DND-41 (cell line): ENCODE results near the gene ZSCAN12.

Source experiments
- ATAC-seq: fragments of 200-7000 bp; cut with Tn5 transposase; 3 replicates; pipeline ENCODE4 v1.9.1; 2021; ENCODE audit warnings: low read depth; ENCODE audit not compliant: insufficient read depth
- DNase-seq: peaks from one replicate; pipeline ENCODE4 v3.0.0-alpha.2; 2020
- H2AFZ ChIP-seq: 2 replicates; pipeline ENCODE4 v1.6.0; 2012; ENCODE audit warnings: low read depth, low read length
- H3K27ac ChIP-seq: 2 replicates; pipeline ENCODE4 v1.5.1; 2012; ENCODE audit warnings: low read length, inconsistent platforms
- H3K27me3 ChIP-seq: fragments of 200-600 bp; sonication (generic); 2 replicates; pipeline ENCODE4 v1.6.0; 2012; ENCODE audit warnings: low read length, mild to moderate bottlenecking, inconsistent platforms; ENCODE audit not compliant: insufficient read depth, poor library complexity
- H3K36me3 ChIP-seq: 2 replicates; pipeline ENCODE4 v1.5.1; 2012; ENCODE audit warnings: low read length, inconsistent platforms; ENCODE audit not compliant: insufficient read depth
- H3K4me1 ChIP-seq: 2 replicates; pipeline ENCODE4 v1.5.1; 2012; ENCODE audit warnings: mild to moderate bottlenecking, low read length; ENCODE audit not compliant: insufficient read depth
- H3K4me2 ChIP-seq: 2 replicates; pipeline ENCODE4 v1.6.0; 2012; ENCODE audit warnings: mild to moderate bottlenecking, moderate library complexity, low read length, inconsistent platforms; ENCODE audit not compliant: insufficient read depth
- H3K4me3 ChIP-seq, 2 experiments: fragments of 200-600 bp in 1 of 2; shearing (Covaris generic) in 1 of 2; 2 replicates each; pipeline ENCODE4 v1.5.1; 2012 to 2016; ENCODE audit warnings: inconsistent platforms in 2 of 2, low read length in 2 of 2, mild to moderate bottlenecking in 2 of 2, low read depth in 1 of 2, moderate library complexity in 1 of 2
- H3K79me2 ChIP-seq: 2 replicates; pipeline ENCODE4 v1.6.0; 2012; ENCODE audit warnings: low read length, inconsistent platforms; ENCODE audit not compliant: insufficient read depth
- H3K9ac ChIP-seq: 2 replicates; pipeline ENCODE4 v1.6.0; 2012; ENCODE audit warnings: low read depth, mild to moderate bottlenecking, inconsistent platforms, low read length, moderate library complexity
- H3K9me3 ChIP-seq: 2 replicates; pipeline ENCODE4 v1.5.1; 2012; ENCODE audit warnings: low read length, moderate library complexity, mild to moderate bottlenecking, inconsistent platforms; ENCODE audit not compliant: insufficient read depth, severe bottlenecking
- H4K20me1 ChIP-seq: 2 replicates; pipeline ENCODE4 v1.6.0; 2012; ENCODE audit warnings: low read length; ENCODE audit not compliant: insufficient read depth
- EZH2 ChIP-seq: IDR thresholded peaks from 3 replicates; pipeline ENCODE4 v1.6.1; 2012; ENCODE audit warnings: borderline replicate concordance, low read depth, mild to moderate bottlenecking, moderate library complexity, low read length, inconsistent platforms; ENCODE audit not compliant: severe bottlenecking
- TF ChIP-seq, protein P1 (sequence below): IDR thresholded peaks from 2 replicates; pipeline ENCODE4 v1.5.1; 2012; ENCODE audit warnings: borderline replicate concordance, low read length, moderate library complexity, mild to moderate bottlenecking; ENCODE audit not compliant: poor library complexity, severe bottlenecking; ENCODE audit errors: extremely low read depth

The ZSCAN12 gene

DNA sequence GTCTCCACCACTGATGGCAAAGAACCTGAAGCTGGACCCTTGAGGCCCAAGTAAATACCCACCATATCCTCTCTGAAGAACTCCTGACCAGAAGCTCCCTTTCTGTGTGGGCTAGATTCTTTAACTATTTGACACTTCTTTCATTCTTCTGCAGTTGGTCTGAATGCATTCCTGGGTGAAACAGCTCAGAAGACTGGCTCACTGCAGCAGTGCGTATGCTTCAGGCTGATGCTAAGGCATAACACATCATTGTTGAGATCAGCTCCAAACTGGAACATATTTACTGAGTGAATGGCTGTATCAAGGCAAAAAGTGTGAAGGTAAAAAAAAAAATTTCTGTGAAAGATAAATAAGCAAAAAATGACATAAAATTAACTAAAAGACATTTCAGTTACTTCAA is 24.0 kb upstream of the ZSCAN12 start:
- no peaks in the 10 kb centered on the region for H4K20me1 ChIP-seq
- no peak for ATAC-seq
- H3K27me3 ChIP-seq = no peaks in the 10 kb centered on the region
- H3K36me3 ChIP-seq = no peaks in the 10 kb centered on the region
- no peaks in the 10 kb centered on the region for H3K4me1 ChIP-seq
- no peak for DNase-seq
- H3K9ac ChIP-seq = no peak overlapping the region
- no peaks in the 10 kb centered on the region for H3K9me3 ChIP-seq
- H3K4me2 ChIP-seq = no peak overlapping the region
- H3K79me2 ChIP-seq = no peaks in the 10 kb centered on the region
- H3K4me3 ChIP-seq = no peak overlapping the region
- no peak overlapping the region for H2AFZ ChIP-seq
- TF ChIP-seq EZH2 = no peak
- TF ChIP-seq, protein P1, sequence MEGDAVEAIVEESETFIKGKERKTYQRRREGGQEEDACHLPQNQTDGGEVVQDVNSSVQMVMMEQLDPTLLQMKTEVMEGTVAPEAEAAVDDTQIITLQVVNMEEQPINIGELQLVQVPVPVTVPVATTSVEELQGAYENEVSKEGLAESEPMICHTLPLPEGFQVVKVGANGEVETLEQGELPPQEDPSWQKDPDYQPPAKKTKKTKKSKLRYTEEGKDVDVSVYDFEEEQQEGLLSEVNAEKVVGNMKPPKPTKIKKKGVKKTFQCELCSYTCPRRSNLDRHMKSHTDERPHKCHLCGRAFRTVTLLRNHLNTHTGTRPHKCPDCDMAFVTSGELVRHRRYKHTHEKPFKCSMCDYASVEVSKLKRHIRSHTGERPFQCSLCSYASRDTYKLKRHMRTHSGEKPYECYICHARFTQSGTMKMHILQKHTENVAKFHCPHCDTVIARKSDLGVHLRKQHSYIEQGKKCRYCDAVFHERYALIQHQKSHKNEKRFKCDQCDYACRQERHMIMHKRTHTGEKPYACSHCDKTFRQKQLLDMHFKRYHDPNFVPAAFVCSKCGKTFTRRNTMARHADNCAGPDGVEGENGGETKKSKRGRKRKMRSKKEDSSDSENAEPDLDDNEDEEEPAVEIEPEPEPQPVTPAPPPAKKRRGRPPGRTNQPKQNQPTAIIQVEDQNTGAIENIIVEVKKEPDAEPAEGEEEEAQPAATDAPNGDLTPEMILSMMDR = no peak
- H3K27ac ChIP-seq = no peak overlapping the region

DNA sequence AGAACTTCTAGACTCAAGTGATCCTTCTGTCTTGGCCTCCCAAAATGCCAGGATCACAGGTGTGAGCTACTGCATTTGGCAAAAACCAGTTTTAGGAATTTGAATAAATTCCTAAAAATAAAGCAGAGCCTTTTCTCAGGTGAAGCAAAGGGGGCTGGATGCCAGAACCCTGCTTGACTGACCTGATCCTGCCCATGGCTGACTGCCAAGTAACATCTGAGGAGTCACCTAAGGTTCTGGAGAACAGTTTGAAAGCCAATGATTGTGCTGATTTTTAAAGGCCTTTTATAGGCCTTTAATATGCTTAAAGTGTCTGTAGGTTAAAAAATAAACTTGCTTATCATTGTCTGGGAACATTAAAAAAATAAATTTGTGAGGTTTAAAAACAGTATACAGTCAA is 14.1 kb upstream of the ZSCAN12 start:
- Histone ChIP-seq H3K4me1 (no peaks in the 10 kb centered on the region), H3K27me3 (no peaks in the 10 kb centered on the region), H3K4me2 (no peak overlapping the region), H3K36me3 (no peaks in the 10 kb centered on the region), H4K20me1 (no peaks in the 10 kb centered on the region), H2AFZ (no peak overlapping the region), H3K9ac (no peak overlapping the region), H3K9me3 (no peaks in the 10 kb centered on the region), H3K27ac (no peak overlapping the region), H3K79me2 (no peaks in the 10 kb centered on the region), H3K4me3 (no peak overlapping the region)
- no peak for ATAC-seq
- DNase-seq = no peak
- TF ChIP-seq, protein P1 = no peak
- TF ChIP-seq EZH2 = no peak

DNA sequence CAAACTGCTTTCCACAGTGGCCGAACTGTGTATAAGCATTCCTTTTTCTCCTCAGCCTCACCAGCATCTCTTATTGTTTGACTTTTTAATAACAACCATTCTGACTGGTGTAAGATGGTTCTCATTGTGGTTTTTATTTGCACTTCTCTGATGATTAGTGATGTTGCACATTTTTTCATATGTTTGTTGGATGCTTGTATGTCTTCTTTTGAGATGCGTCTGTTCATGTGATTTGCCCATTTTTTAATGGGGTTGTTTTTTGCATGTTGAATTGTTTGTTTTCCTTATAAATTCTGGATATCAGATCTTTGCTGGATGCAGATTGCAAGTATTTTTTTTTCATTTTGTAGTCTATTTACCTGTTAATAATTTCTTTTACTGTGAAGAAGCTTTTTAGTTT is 11.2 kb upstream of the ZSCAN12 start:
- no peaks in the 10 kb centered on the region for H3K4me1 ChIP-seq
- no peaks in the 10 kb centered on the region for H3K9me3 ChIP-seq
- no peaks in the 10 kb centered on the region for H3K27me3 ChIP-seq
- no peak overlapping the region for H3K4me2 ChIP-seq
- H2AFZ ChIP-seq = no peak overlapping the region
- TF ChIP-seq, protein P1 = no peak
- TF ChIP-seq EZH2 = no peak
- H4K20me1 ChIP-seq = no peaks in the 10 kb centered on the region
- no peak overlapping the region for H3K27ac ChIP-seq
- H3K4me3 ChIP-seq = no peak overlapping the region
- ATAC-seq = no peak
- no peaks in the 10 kb centered on the region for H3K79me2 ChIP-seq
- H3K9ac ChIP-seq = no peak overlapping the region
- no peaks in the 10 kb centered on the region for H3K36me3 ChIP-seq
- no peak for DNase-seq
